GM23338 (cell line): ENCODE results near the gene GPR171. TPM values are rescaled to one million over a fixed set of nuclear protein-coding genes. Genes with fewer than 3 reads are reported as not detected.

ENCODE experiments used
- JUNB ChIP-seq: IDR thresholded peaks from one replicate; pipeline ENCODE4 v1.6.1; 2016; ENCODE audit warnings: antibody characterized with exemption; ENCODE audit not compliant: unreplicated experiment
- POLR2AphosphoS5 ChIP-seq: IDR thresholded peaks from 2 replicates; pipeline ENCODE4 v1.6.1; 2016; ENCODE audit warnings: antibody characterized with exemption, low read depth
- STAT1 ChIP-seq: IDR thresholded peaks from one replicate; pipeline ENCODE4 v1.6.1; 2016; ENCODE audit warnings: antibody characterized with exemption; ENCODE audit not compliant: unreplicated experiment
- ZNF114 ChIP-seq: fragments of 250-450 bp; sonication (Bioruptor Pico); IDR thresholded peaks from 2 replicates; pipeline ENCODE4 v1.5.0; 2020; ENCODE audit warnings: mild to moderate bottlenecking, moderate library complexity
- ZNF462 ChIP-seq: fragments of 250-450 bp; sonication (Bioruptor Pico); IDR thresholded peaks from 2 replicates; pipeline ENCODE4 v1.5.0; 2020; ENCODE audit warnings: mild to moderate bottlenecking, moderate library complexity
- polyA plus RNA-seq: library from polyadenylated mRNA; unstranded; fragments of >200 nt; fragmentation: Nextera tagmentation; extraction: Ambion mirVana; gene quantifications from 2 replicates; pipeline ENCODE4 v1.2.1, GENCODE V29; 2016
- total RNA-seq: library from RNA; depleted of rRNA; stranded (reverse); fragments of >200 nt; shearing (Covaris generic); gene quantifications from 2 replicates; pipeline ENCODE4 v1.2.3, GENCODE V29; 2014
- TF ChIP-seq, protein P1 (sequence below): IDR thresholded peaks from one replicate; pipeline ENCODE4 v1.6.1; 2018; ENCODE audit warnings: antibody characterized with exemption; ENCODE audit not compliant: unreplicated experiment

Gene GPR171
- total and polyA plus RNA-seq, 2 experiments from 2014 or later: 3.4 TPM; not detected in 1

DNA sequence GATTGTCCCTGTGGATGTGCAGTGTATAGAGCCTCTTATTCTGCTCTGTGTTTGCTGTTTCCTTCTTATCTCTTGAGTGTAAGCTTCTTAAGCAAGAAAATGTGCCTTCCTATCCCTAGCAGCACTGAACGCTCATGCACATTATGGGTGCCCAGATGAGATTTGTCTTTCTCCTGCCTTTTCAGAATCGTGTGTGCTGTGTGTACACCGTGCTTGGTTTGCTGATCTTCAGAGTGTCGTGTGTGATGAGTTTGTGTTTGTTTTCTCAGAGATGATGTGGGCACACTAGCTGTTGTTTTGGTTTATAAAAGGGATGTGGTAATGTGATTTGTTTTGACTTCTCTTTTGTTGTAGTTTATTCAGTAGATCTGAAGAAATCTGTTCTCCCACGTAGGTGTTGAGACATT lies 19.7 kb downstream of the GPR171 start (continued):
- TF ChIP-seq ZNF462 (CRISPR knock-in tag): no peak
- TF ChIP-seq ZNF114 (CRISPR knock-in tag): no peak
- TF ChIP-seq STAT1: no peak
- no peak for TF ChIP-seq POLR2AphosphoS5
- no peak for TF ChIP-seq JUNB
- TF ChIP-seq, protein P1, sequence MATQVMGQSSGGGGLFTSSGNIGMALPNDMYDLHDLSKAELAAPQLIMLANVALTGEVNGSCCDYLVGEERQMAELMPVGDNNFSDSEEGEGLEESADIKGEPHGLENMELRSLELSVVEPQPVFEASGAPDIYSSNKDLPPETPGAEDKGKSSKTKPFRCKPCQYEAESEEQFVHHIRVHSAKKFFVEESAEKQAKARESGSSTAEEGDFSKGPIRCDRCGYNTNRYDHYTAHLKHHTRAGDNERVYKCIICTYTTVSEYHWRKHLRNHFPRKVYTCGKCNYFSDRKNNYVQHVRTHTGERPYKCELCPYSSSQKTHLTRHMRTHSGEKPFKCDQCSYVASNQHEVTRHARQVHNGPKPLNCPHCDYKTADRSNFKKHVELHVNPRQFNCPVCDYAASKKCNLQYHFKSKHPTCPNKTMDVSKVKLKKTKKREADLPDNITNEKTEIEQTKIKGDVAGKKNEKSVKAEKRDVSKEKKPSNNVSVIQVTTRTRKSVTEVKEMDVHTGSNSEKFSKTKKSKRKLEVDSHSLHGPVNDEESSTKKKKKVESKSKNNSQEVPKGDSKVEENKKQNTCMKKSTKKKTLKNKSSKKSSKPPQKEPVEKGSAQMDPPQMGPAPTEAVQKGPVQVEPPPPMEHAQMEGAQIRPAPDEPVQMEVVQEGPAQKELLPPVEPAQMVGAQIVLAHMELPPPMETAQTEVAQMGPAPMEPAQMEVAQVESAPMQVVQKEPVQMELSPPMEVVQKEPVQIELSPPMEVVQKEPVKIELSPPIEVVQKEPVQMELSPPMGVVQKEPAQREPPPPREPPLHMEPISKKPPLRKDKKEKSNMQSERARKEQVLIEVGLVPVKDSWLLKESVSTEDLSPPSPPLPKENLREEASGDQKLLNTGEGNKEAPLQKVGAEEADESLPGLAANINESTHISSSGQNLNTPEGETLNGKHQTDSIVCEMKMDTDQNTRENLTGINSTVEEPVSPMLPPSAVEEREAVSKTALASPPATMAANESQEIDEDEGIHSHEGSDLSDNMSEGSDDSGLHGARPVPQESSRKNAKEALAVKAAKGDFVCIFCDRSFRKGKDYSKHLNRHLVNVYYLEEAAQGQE: no peak
